Activated CD8-positive, alpha-beta T cell treated with anti-CD3 and anti-CD28 coated beads, Interleukin-2, amount 10 ng/mL, durations not matched to agents 7 days and 5 days (primary cell): ENCODE results near the gene KIAA1217. TPM values are rescaled to one million over a fixed set of nuclear protein-coding genes. Genes with fewer than 3 reads are reported as not detected.

ENCODE experiments used
- ATAC-seq: fragments of 150-1000 bp; cut with Tn5 transposase; one replicate; pipeline ENCODE4 v1.10.0; 2021; ENCODE audit warnings: moderate library complexity
- CTCF ChIA-PET: fragments of 350-600 bp; sonication (Branson Sonifier 250); formaldehyde crosslinking; loops from one replicate; lab custom pipeline; 2021; ENCODE audit warnings: antibody characterized with exemption; lab: Charles Lee
- POLR2A ChIA-PET: fragments of 350-600 bp; sonication (Branson Sonifier 250); formaldehyde crosslinking; loops from one replicate; lab custom pipeline; 2021; ENCODE audit warnings: antibody characterized with exemption; lab: Charles Lee
- DNase-seq: peaks from one replicate; pipeline ENCODE4 v3.0.0-alpha.2; 2020
- H3K27ac Mint-ChIP-seq: one replicate; pipeline ENCODE4 v1.8.0; 2021; ENCODE audit warnings: mild to moderate bottlenecking, mixed read lengths
- H3K27me3 Mint-ChIP-seq: one replicate; pipeline ENCODE4 v1.8.0; 2021; ENCODE audit warnings: low read depth, mixed read lengths
- H3K36me3 Mint-ChIP-seq: one replicate; pipeline ENCODE4 v1.8.0; 2021; ENCODE audit warnings: low read depth, mixed read lengths
- H3K4me1 Mint-ChIP-seq: one replicate; pipeline ENCODE4 v1.8.0; 2021; ENCODE audit warnings: low read depth, mixed read lengths
- H3K4me3 Mint-ChIP-seq: one replicate; pipeline ENCODE4 v1.8.0; 2021; ENCODE audit warnings: mild to moderate bottlenecking, mixed read lengths
- H3K9me3 Mint-ChIP-seq: one replicate; pipeline ENCODE4 v1.8.0; 2022; ENCODE audit warnings: mixed read lengths; ENCODE audit not compliant: insufficient read depth
- total RNA-seq, 2 experiments: library from RNA; stranded (reverse); gene quantifications; one replicate each; pipeline ENCODE4 v1.2.3, GENCODE V29; 2021

The KIAA1217 gene
- total RNA-seq, 2 experiments from 2014 or later, result not detected

- H3K4me3 Mint-ChIP-seq, result no peak overlapping the region
- ATAC-seq, result no peak
These were observed 69.4 kb downstream of the KIAA1217 start for GRCh38 chr10:24278176-24278889.

DNA sequence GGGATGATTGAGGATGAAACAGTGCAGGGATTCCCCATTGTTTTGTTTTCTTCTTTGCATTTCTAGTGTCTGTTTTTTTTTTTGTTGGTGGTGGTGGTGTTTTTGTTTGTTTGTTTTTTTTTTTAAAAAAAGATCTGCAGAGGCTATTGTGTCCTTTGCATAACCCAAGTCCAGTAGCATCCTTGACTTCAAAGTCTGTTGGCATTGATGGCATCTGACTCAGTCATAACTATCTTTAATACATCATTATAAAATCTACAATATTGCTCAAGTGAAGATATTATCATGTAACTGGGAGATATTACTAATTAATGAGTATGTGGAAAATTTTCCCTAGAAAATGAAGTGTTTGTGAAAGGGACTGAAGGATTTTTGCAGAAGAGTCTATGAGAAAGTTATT lies 70.2 kb downstream of the KIAA1217 start:
- Mint-ChIP-seq H3K4me1 (no peaks in the 10 kb centered on the region), H3K36me3 (no peaks in the 10 kb centered on the region), H3K4me3 (no peak overlapping the region), H3K27ac (no peak overlapping the region), H3K9me3 (peaks cover 5% of the 10 kb centered on the region), H3K27me3 (no peaks in the 10 kb centered on the region)
- ATAC-seq (no peak), DNase-seq (no peak)
- POLR2A ChIA-PET, result no interaction called here
- CTCF ChIA-PET, result no interaction called here

More at GRCh38 chr10:24278176-24278889, 69.4 kb downstream of the KIAA1217 start:
- no peaks in the 10 kb centered on the region for H3K4me1 Mint-ChIP-seq
- POLR2A ChIA-PET, result no interaction called here
- no peak overlapping the region for H3K27ac Mint-ChIP-seq
- no peaks in the 10 kb centered on the region for H3K36me3 Mint-ChIP-seq
- CTCF ChIA-PET, result interaction anchor here (0.6 kb wide), 1 partner anchor 1238 kb away, joined by 3 read pairs; no protein-coding TSS in a partner anchor
- no peak for DNase-seq
- peaks cover 5% of the 10 kb centered on the region for H3K9me3 Mint-ChIP-seq
- no peaks in the 10 kb centered on the region for H3K27me3 Mint-ChIP-seq

DNA sequence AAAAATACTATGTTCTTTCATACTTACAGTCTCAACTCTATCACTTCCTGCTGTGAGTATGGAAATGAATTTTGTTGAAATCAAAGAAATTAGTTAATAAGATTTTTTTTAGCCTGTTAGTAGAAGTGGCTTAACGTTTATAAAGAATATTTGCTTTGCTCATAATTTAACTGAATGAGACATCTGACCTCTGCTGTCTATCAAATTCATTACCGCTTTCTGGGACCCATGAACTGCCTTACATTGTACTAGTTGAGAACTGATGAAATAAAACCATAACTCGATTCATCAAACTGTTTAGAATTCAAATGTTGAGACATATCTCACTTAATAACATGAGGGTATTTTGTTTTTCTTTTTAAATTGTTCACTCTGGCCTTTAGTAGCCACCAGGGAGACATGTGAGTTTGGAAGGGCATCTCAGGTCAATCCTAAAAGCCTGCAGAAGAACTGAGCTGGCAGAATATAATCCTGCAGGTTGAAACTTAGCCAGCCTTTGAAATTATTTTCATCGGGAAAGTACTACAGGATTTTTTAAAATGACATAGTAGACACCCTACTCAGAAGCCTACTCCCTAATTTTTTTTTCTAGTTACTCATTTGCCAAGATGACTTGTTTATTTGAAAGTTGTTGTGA lies 78.7 kb downstream of the KIAA1217 start:
- no peaks in the 10 kb centered on the region for H3K4me1 Mint-ChIP-seq
- POLR2A ChIA-PET, result no interaction called here
- H3K36me3 Mint-ChIP-seq, result no peaks in the 10 kb centered on the region
- H3K27ac Mint-ChIP-seq, result no peak overlapping the region
- H3K27me3 Mint-ChIP-seq, result no peaks in the 10 kb centered on the region
- ATAC-seq (no peak), DNase-seq (no peak)
- no peak overlapping the region for H3K4me3 Mint-ChIP-seq
- CTCF ChIA-PET, result no interaction called here
- no peaks in the 10 kb centered on the region for H3K9me3 Mint-ChIP-seq

DNA sequence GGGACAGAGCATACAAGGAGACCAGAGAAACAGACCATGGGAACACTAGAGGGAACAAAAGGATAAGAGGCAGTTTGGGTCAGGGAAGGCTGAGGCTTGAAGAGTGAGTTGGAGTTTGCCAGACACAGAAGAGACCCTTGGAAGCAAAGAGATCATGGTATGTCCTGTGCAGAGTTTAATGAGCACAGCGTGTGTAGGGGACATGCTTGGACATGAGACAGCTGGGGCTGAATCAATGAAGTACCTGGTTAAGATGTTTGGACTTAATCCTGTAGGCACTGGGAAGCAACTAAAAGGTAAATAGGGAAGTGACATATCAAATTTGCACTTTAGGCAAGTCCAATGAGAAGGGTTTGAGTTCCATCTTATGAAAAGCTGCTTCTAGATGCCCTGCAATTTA lies 79.6 kb downstream of the KIAA1217 start:
- Mint-ChIP-seq H3K4me1 (no peaks in the 10 kb centered on the region), H3K36me3 (no peaks in the 10 kb centered on the region), H3K27ac (no peak overlapping the region), H3K27me3 (no peaks in the 10 kb centered on the region), H3K4me3 (no peak overlapping the region), H3K9me3 (no peaks in the 10 kb centered on the region)
- CTCF ChIA-PET, result no interaction called here
- ATAC-seq, result no peak
- POLR2A ChIA-PET, result no interaction called here
- no peak for DNase-seq

DNA sequence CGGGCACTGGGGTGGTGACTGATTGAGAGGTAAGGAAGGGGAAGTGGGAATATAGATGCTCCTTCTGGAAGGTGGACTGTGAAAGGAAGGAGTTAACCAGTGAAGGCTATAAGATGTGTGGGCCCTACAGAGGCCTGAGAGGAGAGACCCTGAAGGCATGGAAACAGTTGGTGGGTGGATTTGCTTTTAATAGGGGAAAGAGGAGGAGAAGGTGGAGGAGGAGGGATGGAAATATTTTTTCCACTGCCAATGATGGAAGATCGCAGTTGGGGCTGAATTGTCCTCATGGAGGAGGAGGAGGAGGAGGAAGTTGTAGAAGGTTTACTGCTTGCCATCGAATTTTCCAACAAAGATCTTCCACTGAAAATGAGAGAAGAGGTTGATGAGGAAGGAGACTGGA lies 80.3 kb downstream of the KIAA1217 start:
- H3K36me3 Mint-ChIP-seq, result no peaks in the 10 kb centered on the region
- no peaks in the 10 kb centered on the region for H3K4me1 Mint-ChIP-seq
- no peak overlapping the region for H3K4me3 Mint-ChIP-seq
- ATAC-seq, result no peak
- ChIA-PET CTCF (no interaction called here), POLR2A (no interaction called here)
- DNase-seq, result no peak
- H3K27me3 Mint-ChIP-seq, result no peaks in the 10 kb centered on the region
- H3K27ac Mint-ChIP-seq, result no peak overlapping the region
- no peaks in the 10 kb centered on the region for H3K9me3 Mint-ChIP-seq

GRCh38 chr10:24292304-24293293 lies 83.7 kb downstream of the KIAA1217 start:
- ChIA-PET CTCF (no interaction called here), POLR2A (no interaction called here)
- Mint-ChIP-seq H3K27me3 (no peaks in the 10 kb centered on the region), H3K9me3 (no peaks in the 10 kb centered on the region), H3K4me3 (no peak overlapping the region), H3K36me3 (no peaks in the 10 kb centered on the region), H3K27ac (no peak overlapping the region), H3K4me1 (no peaks in the 10 kb centered on the region)
- ATAC-seq, result no peak
- DNase-seq, result no peak

- no peak for ATAC-seq
- H3K27me3 Mint-ChIP-seq, result no peaks in the 10 kb centered on the region
- no peak overlapping the region for H3K27ac Mint-ChIP-seq
- no peaks in the 10 kb centered on the region for H3K36me3 Mint-ChIP-seq
- no peaks in the 10 kb centered on the region for H3K4me1 Mint-ChIP-seq
- DNase-seq, result no peak
- CTCF ChIA-PET, result no interaction called here
- no peak overlapping the region for H3K4me3 Mint-ChIP-seq
- POLR2A ChIA-PET, result no interaction called here
- no peaks in the 10 kb centered on the region for H3K9me3 Mint-ChIP-seq
These were observed 90.8 kb downstream of the KIAA1217 start for GRCh38 chr10:24299578-24300260.

DNA sequence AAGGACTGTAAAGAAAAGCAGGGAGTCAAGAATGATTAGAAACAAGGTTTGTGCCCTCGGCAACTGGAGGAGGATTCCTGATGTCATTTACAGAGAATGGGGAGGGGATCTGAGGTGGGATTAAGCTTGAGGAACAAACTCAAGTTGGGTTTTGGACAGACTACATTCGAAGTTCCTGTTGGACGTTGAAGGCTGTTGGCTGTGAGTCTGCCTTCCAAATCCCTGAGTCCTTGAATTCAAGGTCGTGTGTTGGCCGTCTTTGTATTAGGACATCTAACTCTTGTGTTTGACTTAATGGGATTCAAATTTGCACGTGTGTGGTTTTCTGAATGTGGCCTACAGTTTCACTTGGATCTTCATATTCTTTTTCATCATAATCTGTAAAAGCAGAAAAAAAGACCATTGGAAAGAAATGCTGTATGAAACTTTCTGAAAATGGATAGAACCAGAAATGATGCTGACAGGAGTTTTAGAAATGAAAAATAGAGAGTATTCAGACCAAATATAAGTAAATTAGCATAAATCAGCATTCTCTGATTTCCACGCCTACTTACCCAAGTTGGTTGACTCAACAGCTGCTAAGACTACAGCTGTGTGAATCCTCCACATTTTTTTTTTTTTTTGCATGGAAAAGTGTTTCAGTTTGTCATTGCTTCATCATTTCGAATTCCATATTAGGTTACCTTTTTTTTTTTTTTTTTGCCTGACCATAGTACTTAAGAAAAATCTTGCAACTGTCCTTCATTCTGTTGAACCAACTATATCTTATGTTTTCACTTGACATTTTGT lies 94.8 kb downstream of the KIAA1217 start:
- Mint-ChIP-seq H3K4me3 (no peak overlapping the region), H3K27ac (no peak overlapping the region), H3K36me3 (no peaks in the 10 kb centered on the region), H3K4me1 (no peaks in the 10 kb centered on the region), H3K27me3 (no peaks in the 10 kb centered on the region), H3K9me3 (no peaks in the 10 kb centered on the region)
- no peak for ATAC-seq
- ChIA-PET CTCF (no interaction called here), POLR2A (no interaction called here)
- no peak for DNase-seq

DNA sequence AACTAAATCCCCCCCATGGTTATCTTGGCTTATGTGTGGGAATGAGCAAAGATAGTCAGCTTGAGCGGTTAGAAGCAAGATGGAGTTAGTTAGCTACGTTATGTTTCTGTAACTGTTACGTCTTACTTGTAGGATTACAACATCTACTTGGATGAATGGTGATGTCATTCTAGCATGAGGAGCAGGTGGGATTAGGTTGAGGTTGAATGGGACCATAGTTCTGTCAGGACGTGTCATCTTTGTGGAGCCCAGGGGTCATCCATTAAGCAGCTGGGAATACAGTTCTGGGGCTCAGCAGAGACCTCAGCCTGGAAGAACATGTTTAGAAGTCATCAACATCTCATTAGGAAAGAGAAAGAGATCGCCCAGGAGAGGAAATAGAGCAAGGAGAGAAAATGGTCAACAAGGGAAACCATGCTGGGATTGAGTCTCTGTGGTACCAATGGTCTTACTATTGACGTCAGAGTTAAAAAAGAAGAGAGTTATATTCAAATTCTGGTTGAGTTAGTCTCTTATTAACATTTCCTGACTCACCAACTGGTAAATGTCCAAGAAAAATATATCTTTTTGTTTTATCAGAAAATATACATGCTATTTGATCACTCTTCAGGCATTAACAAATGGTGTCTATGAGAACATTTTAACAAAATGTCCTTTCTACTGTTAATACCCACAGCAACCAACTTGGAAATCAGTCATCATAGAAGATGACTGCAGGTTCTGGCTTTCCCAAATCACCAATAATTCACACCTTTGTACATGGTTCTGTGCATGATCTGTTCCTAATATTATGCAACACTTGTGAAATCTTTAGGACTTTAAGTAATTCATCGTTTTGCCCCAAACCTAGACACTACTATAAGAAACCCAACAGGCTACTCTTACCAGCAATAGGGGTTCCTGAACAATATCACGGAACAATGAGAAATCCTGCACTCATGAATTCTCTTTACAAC lies 96.9 kb downstream of the KIAA1217 start:
- no peak for ATAC-seq
- H3K27ac Mint-ChIP-seq, result no peak overlapping the region

GRCh38 chr10:24306507-24306875 lies 97.6 kb downstream of the KIAA1217 start:
- no peaks in the 10 kb centered on the region for H3K9me3 Mint-ChIP-seq
- POLR2A ChIA-PET, result no interaction called here
- no peaks in the 10 kb centered on the region for H3K27me3 Mint-ChIP-seq
- CTCF ChIA-PET, result no interaction called here
- no peak overlapping the region for H3K4me3 Mint-ChIP-seq
- DNase-seq (no peak), ATAC-seq (no peak)
- no peak overlapping the region for H3K27ac Mint-ChIP-seq
- H3K36me3 Mint-ChIP-seq, result no peaks in the 10 kb centered on the region
- no peaks in the 10 kb centered on the region for H3K4me1 Mint-ChIP-seq

More for the DNA sequence above, 96.9 kb downstream of the KIAA1217 start:
- no peak for DNase-seq
- H3K4me1 Mint-ChIP-seq, result no peaks in the 10 kb centered on the region
- no peaks in the 10 kb centered on the region for H3K9me3 Mint-ChIP-seq
- H3K36me3 Mint-ChIP-seq, result no peaks in the 10 kb centered on the region
- CTCF ChIA-PET, result no interaction called here
- POLR2A ChIA-PET, result no interaction called here
- no peak overlapping the region for H3K4me3 Mint-ChIP-seq
- no peaks in the 10 kb centered on the region for H3K27me3 Mint-ChIP-seq
